Transverse colon (tissue), 4 donors: ENCODE measurements around the gene PROCA1. TPM values are rescaled to one million over a fixed set of nuclear protein-coding genes. Genes with fewer than 3 reads are reported as not detected.

Experiments
- DNase-seq: peaks from one replicate; pipeline ENCODE4 v3.0.0-alpha.2; 2019
- H3K27ac ChIP-seq, 4 donors: fragments of 200-600 bp; sonication (generic); 2 replicates each; pipeline ENCODE4 v1.5.1; 2016 to 2018; ENCODE audit warnings: inconsistent platforms in 4 of 4
- H3K27me3 ChIP-seq: fragments of 200-600 bp; sonication (generic); 2 replicates; pipeline ENCODE4 v1.5.1; 2017; ENCODE audit warnings: inconsistent platforms
- H3K36me3 ChIP-seq, 4 donors: fragments of 200-600 bp; sonication (generic); 2 replicates each; pipeline ENCODE4 v1.5.1; 2017 to 2019; ENCODE audit warnings: inconsistent platforms in 4 of 4
- H3K4me1 ChIP-seq, 4 donors: fragments of 200-600 bp; sonication (generic); 2 replicates each; pipeline ENCODE4 v1.5.1; 2017 to 2020; ENCODE audit warnings: inconsistent platforms in 4 of 4
- H3K4me3 ChIP-seq, 4 donors: fragments of 200-600 bp; sonication (generic); 1 replicate in 1 of 4; 2 replicates in 3 of 4; pipeline versions ENCODE4 v1.5.1 to v1.6.1; 2017 to 2019; ENCODE audit warnings: inconsistent platforms in 4 of 4
- H3K9me3 ChIP-seq, 2 donors: fragments of 200-600 bp; sonication (generic); 2 replicates each; pipeline ENCODE4 v1.5.1; 2017 to 2019; ENCODE audit warnings: inconsistent platforms in 2 of 2
- EP300 ChIP-seq: sonication (generic); formaldehyde crosslinking; IDR thresholded peaks from one replicate; pipeline ENCODE4 v1.6.1; 2017; ENCODE audit warnings: antibody characterized with exemption, low read depth
- POLR2A ChIP-seq: fragments of 450-650 bp; IDR thresholded peaks from one replicate; pipeline ENCODE4 v1.6.1; 2016; ENCODE audit warnings: antibody characterized with exemption, mild to moderate bottlenecking, moderate library complexity
- POLR2AphosphoS5 ChIP-seq, 3 donors: sonication (generic); formaldehyde crosslinking; IDR thresholded peaks; one replicate each; pipeline ENCODE4 v1.6.1; 2016; ENCODE audit warnings: antibody characterized with exemption in 3 of 3
- WGBS, 2 donors: methylation state at CpG; one replicate each; pipeline ENCODE4 v1.1.5; 2018; ENCODE audit warnings: low coverage in 1 of 2; 5-methylcytosine and 5-hydroxymethylcytosine counted together
- in situ Hi-C, 4 donors: fragments of 200-750 bp; cut with MboI; loops; one replicate each; pipeline versions ENCODE4 v1.15.0 to v1.15.1; 2017; ENCODE audit warnings: low sequenced_read_pairs in 3 of 4, low pct_ligation_motif_present in 1 of 4, low pct_unique_long_range_greater_than_20kb in 1 of 4
- intact Hi-C: fragments of 100-400 bp; cut with DNase I; formaldehyde crosslinking; loops from one replicate; pipeline ENCODE4 v1.15.1; 2023; ENCODE audit warnings: low total_unique reads
- total RNA-seq, 4 donors: library from RNA; depleted of rRNA; stranded (reverse); fragments of >200 nt; gene quantifications; one replicate each; pipeline ENCODE4 v1.1.0, GENCODE V29; 2016
- TF ChIP-seq, protein P1 (sequence below), 5 experiments: fragments of 200-600 bp in 3 of 5; fragments of 450-650 bp in 2 of 5; sonication (generic) in 3 of 5; IDR thresholded peaks; 1 replicate in 2 of 5; 2 replicates in 3 of 5; pipeline ENCODE4 v1.5.1; 2016 to 2017; ENCODE audit warnings: antibody characterized with exemption in 5 of 5, inconsistent platforms in 3 of 5, mild to moderate bottlenecking in 2 of 5, moderate library complexity in 1 of 5

Gene PROCA1
- total RNA-seq, 4 donors from 2014 or later: 0.96 to 2.9 (median 1.4) TPM; not detected in 1

DNA sequence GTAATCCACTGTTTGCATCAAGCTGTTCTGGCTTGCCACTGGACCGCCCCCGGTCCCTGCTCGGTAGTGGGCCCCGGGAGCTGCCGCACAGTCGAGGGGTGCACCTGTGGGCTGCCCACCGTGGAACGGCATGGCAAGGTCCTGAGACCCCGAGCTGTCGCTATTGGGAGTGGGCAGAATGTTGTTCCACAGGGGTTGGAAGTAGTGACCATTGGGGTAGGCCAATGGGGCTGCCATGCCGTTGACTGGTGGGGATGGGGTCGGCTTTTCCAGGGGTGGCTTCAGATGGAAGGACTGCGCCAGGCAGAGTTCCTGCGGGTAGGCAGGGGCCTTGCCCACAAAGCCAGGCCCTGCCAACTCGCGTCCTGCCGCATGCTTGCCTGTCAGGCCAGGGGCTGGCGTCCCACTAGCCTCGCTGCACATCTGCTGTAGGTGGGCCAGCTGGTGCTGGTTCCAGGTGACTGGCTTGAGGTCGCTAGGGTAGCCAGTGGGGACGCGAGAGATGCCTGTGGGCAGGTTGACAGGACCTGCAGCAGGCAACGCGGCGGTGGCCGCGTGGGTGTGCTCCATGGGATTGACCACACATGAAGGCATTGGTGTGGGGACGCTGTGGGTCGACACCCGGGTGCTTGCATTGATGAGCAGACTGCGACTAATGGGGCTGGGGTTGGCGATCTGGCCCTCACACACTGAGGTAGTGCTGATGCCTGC lies 46.9 kb upstream of the PROCA1 start:
- H3K9me3 ChIP-seq: no peaks in the 10 kb centered on the region
- no peaks in the 10 kb centered on the region for H3K27me3 ChIP-seq
- peaks cover 0 to 13% (median 5%) of the 10 kb centered on the region in 4 donors for H3K4me1 ChIP-seq
- no peak overlapping the region for H3K27ac ChIP-seq
- intact Hi-C loops: no loop called here
- in situ Hi-C loops: loop anchor here (10.0 to 25.0 kb wide), 3 partner anchors 129 to 156 kb away; partner anchors contain the start of genes DHRS13 (in 2 of the 4) and FLOT2 (in 1 of the 4)
- 95% methylated on average over 32 of the region's 32 CpGs; no CpG with 5 or more reads in 1 of the 2 donors for WGBS, 2 donors
- TF ChIP-seq, protein P1, sequence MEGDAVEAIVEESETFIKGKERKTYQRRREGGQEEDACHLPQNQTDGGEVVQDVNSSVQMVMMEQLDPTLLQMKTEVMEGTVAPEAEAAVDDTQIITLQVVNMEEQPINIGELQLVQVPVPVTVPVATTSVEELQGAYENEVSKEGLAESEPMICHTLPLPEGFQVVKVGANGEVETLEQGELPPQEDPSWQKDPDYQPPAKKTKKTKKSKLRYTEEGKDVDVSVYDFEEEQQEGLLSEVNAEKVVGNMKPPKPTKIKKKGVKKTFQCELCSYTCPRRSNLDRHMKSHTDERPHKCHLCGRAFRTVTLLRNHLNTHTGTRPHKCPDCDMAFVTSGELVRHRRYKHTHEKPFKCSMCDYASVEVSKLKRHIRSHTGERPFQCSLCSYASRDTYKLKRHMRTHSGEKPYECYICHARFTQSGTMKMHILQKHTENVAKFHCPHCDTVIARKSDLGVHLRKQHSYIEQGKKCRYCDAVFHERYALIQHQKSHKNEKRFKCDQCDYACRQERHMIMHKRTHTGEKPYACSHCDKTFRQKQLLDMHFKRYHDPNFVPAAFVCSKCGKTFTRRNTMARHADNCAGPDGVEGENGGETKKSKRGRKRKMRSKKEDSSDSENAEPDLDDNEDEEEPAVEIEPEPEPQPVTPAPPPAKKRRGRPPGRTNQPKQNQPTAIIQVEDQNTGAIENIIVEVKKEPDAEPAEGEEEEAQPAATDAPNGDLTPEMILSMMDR (IDR thresholded peaks at IDR 0.05): no peak
- TF ChIP-seq EP300 (no peak), POLR2AphosphoS5 (IDR thresholded peaks at IDR 0.05) (no peak), POLR2A (no peak)
- H3K36me3 ChIP-seq: peaks cover 0 to 11% (median 3%) of the 10 kb centered on the region in 4 donors
- H3K4me3 ChIP-seq: no peak overlapping the region
- DNase-seq: no peak

DNA sequence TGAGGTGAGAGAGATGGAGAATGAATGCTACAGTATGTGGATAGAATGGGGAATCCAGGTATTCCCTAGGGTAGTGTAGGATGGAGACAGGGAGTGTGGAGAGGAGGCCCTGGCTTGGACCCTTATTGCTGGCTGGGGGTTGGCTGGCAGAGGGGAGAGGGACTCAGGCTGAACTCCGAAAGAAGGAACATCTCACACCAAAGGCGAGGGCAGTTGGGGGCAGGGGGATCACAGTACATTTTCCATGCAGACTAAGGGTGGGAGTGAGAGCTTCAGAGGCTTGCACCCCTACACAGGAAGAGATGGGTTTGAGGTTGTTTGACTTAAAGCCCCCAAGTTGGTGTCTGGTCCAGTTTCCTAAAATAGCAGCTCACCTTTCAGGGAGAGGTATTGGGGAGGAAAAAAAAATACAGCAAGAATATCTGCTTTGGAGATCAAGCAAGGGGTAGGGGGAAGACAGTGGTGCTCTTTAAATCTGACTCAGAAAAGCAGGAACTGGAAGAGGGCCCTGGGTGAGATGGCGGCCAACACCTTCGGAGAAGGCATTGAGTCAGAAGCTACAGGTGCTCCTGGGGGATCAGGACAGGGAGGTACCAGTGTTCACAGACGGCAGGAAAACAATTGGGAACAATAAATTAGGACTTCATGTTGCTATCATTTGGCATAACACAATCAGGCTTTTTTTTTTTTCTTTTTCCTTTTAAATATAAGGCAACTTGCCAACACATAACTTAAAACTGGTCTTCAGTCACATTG lies 44.5 kb upstream of the PROCA1 start:
- no peak for DNase-seq
- TF ChIP-seq POLR2A: no peak
- in situ Hi-C loops (loop anchor here (10.0 to 25.0 kb wide), 3 partner anchors 131 to 159 kb away; partner anchors contain the start of genes DHRS13 (in 2 of the 4) and FLOT2 (in 1 of the 4)), intact Hi-C loops (no loop called here)
- H3K9me3 ChIP-seq: no peaks in the 10 kb centered on the region
- H3K4me3 ChIP-seq: no peak overlapping the region
- peaks cover 0 to 11% (median 3%) of the 10 kb centered on the region in 4 donors for H3K36me3 ChIP-seq
- no peak overlapping the region for H3K27ac ChIP-seq
- WGBS, 2 donors: 85% methylated on average over 5 of the region's 5 CpGs; no CpG with 5 or more reads in 1 of the 2 donors
- peaks cover 0 to 3% (median 0%) of the 10 kb centered on the region in 4 donors for H3K4me1 ChIP-seq
- H3K27me3 ChIP-seq: no peaks in the 10 kb centered on the region

DNA sequence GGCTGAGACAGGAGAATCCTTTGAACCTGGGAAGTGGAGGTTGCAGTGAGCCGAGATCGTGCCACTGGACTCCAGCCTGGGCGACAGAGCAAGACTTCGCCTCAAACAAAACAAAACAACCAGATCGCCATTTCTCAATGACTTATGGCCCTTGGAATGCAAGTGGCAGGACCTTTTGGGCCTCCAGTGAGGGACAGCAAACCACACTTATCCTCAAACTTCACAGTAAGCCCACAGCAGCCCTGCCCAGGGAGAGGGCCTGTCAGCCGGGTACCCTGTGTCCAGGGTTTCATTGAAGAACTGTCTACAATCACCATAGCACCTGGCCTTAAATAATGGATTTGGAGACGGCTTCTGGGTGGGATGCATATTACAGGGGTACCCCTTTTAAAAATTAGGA lies 43.8 kb upstream of the PROCA1 start:
- no peak overlapping the region for H3K4me3 ChIP-seq
- H3K9me3 ChIP-seq: no peaks in the 10 kb centered on the region
- no peaks in the 10 kb centered on the region for H3K27me3 ChIP-seq
- WGBS, 2 donors: 94% methylated on average over 7 of the region's 7 CpGs; no CpG with 5 or more reads in 1 of the 2 donors
- TF ChIP-seq POLR2AphosphoS5 (IDR thresholded peaks at IDR 0.05) (no peak), POLR2A (no peak), EP300 (no peak)
- TF ChIP-seq, protein P1 (IDR thresholded peaks at IDR 0.05): no peak
- in situ Hi-C loops (loop anchor here (10.0 to 25.0 kb wide), 3 partner anchors 132 to 159 kb away; partner anchors contain the start of genes DHRS13 (in 2 of the 4) and FLOT2 (in 1 of the 4)), intact Hi-C loops (no loop called here)
- DNase-seq: no peak
- H3K27ac ChIP-seq: no peak overlapping the region
- peaks cover 0 to 3% (median 3%) of the 10 kb centered on the region in 4 donors for H3K4me1 ChIP-seq
- H3K36me3 ChIP-seq: peaks cover 0 to 11% (median 1%) of the 10 kb centered on the region in 4 donors

DNA sequence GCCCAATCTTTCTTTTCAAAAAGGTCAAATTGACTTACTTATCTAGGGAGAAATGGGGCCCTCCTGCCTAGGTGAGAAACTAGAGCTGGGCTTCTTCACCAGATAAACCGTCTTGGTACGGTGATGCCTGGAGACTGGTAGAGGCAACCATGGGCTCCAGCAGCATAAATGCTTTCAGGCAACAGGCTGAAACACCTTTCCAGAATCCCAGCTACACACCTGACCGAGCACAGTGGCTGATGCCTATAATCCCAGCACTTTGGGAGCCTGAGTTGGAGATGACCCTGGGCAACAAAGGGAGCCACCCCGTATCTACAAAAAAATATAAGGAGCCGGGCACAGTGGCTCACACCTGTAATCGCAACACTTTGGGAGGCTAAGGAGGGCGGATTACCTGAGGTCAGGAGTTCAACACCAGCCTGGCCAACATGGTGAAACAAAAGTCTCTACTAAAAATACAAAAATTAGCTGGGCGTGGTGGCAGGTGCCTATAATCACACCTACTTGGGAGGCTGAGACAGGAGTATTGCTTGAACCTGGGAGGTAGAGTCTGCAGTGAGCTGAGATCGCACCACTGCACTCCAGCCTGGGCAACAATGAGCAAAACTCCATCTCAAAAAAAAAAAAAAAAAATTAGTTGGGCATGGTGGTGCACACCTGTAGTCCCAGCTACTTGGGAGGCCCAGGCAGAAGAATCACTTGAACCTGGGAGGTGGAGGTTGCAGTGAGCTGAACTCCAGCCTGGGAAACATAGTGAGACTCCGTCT lies 40.1 kb upstream of the PROCA1 start:
- no peak overlapping the region for H3K4me3 ChIP-seq
- H3K36me3 ChIP-seq: no peaks in the 10 kb centered on the region
- no peaks in the 10 kb centered on the region for H3K9me3 ChIP-seq
- no peaks in the 10 kb centered on the region for H3K27me3 ChIP-seq
- no peak for DNase-seq
- in situ Hi-C loops (loop anchor here (10.0 to 25.0 kb wide), 3 partner anchors 136 to 163 kb away; partner anchors contain the start of genes DHRS13 (in 2 of the 4) and FLOT2 (in 1 of the 4)), intact Hi-C loops (no loop called here)
- TF ChIP-seq POLR2AphosphoS5 (IDR thresholded peaks at IDR 0.05) (peak in 1 of 3 donors; percentile 4), EP300 (no peak)
- WGBS, 2 donors: 91 to 93% methylated on average over 4 to 10 of the region's 10 CpGs
- peaks cover 9 to 37% (median 33%) of the 10 kb centered on the region in 4 donors for H3K4me1 ChIP-seq
- H3K27ac ChIP-seq: no peak overlapping the region
